SHP77 (cell line): Measurements from ENCODE around the gene MCRIP2.

Source experiments
- DNase-seq, 2 experiments: peaks; one replicate each; lab custom pipeline; 2025; lab: John Stamatoyannopoulos, UW

Gene MCRIP2

DNA sequence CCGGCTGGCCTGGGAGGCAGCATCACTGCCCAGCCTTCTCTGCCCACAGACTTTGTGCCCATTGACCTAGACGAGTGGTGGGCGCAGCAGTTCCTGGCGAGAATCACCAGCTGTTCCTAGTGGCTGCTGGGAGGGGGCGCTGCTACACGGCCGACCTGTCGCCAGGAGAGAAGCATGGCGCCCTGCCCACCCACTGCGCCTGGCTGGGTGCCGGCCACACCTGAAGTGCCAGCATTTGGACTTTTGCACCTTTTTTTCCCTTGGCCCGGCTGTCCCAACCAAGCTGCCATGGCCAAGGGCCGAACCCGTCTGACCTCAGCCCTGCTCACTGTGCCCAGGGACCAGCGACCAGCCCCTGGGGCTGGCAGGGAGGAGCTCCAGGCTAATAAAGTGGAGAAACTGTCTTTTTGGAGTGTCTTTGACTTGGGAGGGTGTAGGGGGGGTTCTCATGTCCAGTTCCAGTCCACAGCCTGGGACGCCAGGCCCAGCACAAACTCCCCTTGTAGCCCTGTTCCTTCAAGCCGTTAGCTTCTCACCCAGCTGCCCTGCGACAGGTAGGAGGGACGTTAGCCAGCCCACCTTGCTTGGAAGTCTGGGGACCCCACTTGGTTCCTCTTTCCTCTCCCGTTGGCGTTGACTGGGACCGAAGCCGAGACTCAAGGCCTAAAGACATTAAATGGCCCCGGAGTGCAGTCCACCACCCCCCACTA, 6.6 kb downstream of the MCRIP2 start:
- peak; percentile 39 to 64 for DNase-seq

DNA sequence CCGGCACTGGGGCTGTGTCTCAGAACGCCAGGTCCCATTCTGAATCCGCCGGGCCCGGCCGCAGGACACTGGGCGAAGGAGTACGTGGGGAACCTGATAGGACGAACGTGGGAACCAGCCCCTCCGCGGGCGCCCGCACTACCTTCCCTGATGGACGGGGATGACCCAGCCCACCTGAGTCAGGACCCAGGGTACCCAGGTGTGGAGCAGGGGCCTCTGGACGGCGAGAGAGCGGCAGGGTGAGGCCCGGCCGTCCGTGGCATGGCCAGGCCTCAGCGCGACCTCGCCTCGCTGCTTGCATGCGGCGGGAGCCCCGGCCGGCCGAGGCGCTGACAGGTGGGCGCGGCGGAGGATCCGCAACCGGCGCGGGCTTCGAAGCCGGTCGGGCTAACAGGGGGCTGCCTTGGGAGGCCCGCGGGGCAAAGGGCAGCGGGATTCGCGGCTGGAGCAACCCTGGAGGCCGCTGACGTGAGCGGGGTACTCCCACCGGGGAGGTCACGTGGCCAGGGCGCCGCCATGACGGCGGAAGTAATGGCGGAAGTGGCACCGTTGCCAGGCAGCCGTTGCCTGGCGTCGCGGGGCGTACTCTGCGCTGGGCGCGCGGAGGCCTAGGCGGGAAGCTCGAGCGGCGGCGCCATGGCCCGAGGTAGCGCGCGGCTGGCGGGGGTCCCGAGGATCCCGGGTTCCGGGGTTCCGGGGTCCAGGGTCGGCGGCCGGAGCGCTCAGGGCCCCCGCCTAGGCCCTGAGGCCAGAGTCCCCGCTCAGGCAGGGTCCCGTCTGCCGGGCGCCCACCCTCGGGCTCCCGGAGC, 7.4 kb downstream of the MCRIP2 start, which contains the start of gene WDR90:
Gene WDR90, plus strand, starts transcription at position 585 of the 809 bp plus-strand sequence. Its CDS starts 52 bp downstream, at position 637.
- peak; percentile 90 to 93 for DNase-seq

GRCh38 chr16:649631-650030, 8.0 kb downstream of the MCRIP2 start:
- DNase-seq, result no peak

- DNase-seq, result no peak
Observed at GRCh38 chr16:651844-652243, 10.2 kb downstream of the MCRIP2 start.

DNA sequence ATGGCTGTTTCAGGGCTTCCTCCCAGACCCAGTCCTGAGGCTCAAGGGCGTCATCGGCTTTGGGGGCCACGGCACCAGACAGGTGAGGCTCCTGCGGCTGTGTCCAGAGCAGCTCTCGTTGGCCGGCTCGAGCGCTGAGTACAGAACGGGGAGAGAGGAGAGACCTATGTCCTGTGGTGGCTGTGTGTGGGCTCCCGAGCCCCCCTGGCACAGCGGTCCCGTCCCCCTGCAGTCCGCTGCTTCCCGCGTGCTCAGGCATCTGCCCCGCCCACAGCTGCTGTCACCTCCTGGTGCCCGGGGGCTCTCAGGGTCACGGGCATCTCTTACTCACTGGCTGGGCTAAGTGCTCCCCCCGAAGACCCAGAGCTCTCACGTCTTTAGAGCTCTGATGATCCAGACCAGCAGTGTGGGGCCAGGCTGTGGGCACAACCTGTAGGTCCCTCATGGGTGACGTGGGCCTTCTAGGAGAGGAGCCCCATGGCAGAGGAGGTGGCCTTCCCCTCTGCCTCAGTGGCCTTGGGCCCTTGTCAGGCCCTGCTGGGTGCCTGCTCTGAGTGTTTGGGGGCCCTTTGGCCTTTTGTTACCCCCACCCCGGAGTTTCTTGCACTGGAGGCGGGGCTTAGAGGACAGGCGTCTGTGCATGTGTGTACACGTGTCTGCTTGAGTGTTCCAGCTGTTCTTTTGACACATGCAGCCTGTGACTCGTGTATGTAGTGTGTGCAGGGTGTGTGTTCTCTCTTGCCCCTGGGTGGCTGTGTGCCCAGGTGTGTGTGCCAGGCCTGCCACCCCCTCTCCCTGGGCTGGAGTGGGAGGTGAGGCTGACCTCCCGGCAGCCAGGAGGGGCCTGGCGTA, 11.1 kb downstream of the MCRIP2 start:
- no peak for DNase-seq

DNA sequence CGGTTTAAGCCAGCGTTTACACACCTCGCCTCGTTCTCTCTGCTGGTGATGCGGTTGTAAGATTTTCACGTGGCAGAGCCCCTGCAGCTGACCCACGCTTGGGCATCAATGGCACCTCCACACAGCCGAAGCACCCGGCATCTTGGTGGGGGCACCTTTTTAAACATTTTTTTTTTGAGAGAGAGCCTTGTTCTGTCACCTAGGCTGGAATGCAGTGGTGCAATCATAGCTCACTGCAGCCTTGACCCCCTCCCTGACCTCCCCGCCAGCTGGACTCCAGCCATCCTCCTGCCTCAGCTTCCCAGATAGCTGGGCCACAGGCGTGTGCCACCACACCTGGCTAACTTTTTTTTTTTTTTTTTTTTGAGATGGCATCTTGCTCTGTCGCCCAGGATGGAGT, 12.4 kb downstream of the MCRIP2 start:
- no peak for DNase-seq

DNA sequence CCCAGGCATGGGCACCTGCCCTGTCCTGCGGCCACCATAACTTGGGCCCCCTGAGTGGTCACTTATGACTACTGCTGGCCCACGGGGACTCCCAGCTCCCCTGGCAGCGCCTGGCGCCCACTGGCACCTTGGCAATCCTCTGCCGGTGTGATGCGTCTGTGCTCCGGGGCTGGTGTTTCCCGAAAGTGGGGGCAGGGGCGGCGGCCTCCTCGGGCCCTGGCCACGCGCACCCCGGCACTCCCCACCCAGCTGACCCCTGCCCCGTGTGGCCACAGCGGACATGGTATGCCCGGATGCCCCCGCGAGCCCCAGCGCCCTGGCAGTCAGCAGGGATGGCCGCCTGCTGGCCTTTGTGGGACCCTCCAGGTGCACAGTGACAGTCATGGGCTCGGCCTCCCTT, 15.9 kb downstream of the MCRIP2 start:
- no peak for DNase-seq

- DNase-seq, result no peak
Observed at GRCh38 chr16:658679-659571, 17.3 kb downstream of the MCRIP2 start.

- no peak for DNase-seq
Observed at GRCh38 chr16:659618-660017, 18.0 kb downstream of the MCRIP2 start.

GRCh38 chr16:660132-660458, 18.5 kb downstream of the MCRIP2 start:
- no peak for DNase-seq

- peak; percentile 85 to 96 for DNase-seq
Observed at GRCh38 chr16:660459-661183, 19.0 kb downstream of the MCRIP2 start.

- no peak for DNase-seq
Observed at GRCh38 chr16:661184-661821, 19.7 kb downstream of the MCRIP2 start.

- DNase-seq, result no peak
Observed at GRCh38 chr16:662095-662494, 20.5 kb downstream of the MCRIP2 start.

DNA sequence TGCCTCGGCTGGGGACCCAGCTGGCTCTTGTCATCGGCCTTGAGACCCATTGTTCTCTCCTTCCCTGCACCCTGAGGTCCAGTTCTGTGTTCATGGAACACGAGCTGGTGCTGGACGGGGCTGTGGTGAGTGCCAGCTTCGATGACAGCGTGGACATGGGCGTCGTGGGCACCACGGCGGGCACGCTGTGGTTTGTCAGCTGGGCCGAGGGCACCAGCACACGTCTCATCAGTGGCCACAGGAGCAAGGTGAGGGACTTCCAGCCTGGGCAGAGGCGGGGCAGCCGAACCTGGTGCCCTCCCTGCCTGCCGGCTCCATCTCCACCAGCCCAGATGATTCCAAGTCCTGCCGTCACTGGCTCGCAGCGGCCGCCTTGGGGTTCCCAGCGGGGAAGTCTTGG, 21.0 kb downstream of the MCRIP2 start:
- no peak for DNase-seq

DNA sequence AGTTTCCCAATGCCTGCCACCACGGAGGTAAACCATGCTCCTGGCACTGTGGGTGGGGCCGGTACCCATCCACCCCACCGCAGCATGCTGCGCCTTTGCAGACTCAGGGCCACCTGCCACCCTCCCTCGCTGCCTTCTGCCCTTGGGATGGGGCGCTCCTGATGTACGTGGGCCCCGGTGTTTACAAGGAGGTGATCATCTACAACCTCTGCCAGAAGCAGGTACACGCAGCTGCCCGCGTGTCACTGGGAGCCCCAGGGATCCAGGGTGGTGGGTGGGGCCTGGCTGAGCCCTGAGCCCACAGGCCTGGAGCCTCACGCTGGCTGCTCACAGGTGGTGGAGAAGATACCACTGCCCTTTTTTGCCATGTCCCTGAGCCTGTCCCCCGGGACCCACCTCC, 24.9 kb downstream of the MCRIP2 start:
- DNase-seq, result no peak

- no peak for DNase-seq
Observed at GRCh38 chr16:667113-667779, 25.6 kb downstream of the MCRIP2 start.

DNA sequence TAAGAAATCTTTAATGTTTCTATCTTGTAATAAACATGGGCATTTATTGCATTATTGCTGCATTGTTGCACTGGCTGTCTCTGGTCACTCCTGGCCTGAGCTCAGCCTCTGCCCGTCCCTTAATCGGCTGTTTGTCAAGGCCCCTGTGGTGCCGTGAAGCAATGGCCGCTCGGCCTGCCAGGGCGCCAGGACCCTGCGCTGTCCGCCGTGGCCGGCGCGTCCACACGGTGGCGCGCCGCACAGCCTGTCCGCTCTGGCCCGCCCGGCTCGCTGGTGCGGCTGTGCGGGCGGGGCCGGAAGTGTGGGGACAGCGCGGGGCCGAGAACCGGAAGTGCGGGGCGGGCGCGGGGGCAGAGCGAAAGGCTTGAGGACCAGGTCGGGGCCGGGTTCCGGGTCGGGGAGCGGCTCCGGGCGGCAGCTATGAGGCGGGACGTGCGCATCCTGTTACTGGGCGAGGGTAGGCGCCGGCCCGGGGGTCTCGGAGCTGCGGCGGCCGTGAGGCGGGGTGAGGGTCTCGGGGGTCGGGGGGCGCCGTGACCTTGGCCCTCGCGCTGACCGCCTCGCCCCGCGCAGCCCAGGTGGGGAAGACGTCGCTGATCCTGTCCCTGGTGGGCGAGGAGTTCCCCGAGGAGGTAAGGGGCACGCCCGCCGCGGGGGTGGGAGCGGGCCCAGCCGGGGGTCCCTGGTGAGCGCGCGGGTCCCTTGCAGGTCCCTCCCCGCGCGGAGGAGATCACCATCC, 26.3 kb downstream of the MCRIP2 start, which contains the start of gene RHOT2:
Gene RHOT2, plus strand, starts transcription at position 353 of the 739 bp plus-strand sequence. Its CDS starts 68 bp downstream, at position 421.
- DNase-seq, result peak; percentile 83 to 90

DNA sequence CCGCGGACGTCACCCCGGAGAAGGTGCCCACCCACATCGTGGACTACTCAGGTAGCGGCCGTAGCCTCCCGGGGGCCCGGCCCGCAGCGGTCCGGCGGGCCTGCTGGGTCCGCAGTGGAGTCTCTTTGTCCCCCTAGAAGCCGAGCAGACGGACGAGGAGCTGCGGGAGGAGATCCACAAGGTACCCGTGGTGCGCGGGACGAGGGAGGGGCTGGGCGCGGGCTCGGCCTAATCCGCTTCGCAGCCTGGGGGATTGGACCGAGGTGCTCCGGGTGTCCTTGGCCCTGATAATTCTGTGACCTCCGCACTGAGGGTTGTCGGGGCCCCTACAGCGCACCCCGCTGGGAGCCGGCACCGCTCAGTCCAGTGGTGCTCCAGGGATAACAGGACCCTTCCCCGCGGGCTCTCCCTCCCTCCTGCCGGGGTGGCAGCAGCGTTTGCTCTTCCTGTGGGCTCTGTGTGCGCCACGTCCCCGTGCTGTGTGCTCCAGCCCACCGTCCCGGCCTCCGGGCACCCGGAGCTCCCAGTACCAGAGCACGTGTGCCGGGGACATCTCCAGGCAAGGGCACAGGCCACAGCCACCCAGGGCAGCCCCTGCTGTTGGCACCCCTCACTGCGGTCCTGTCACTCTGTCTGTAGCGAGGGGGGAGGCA, 27.0 kb downstream of the MCRIP2 start:
- DNase-seq, result no peak
